Epidermal melanocyte (primary cell): ENCODE results near the gene AHCTF1.
"Not testable (repeated sequence)": the region's sequence is repeated elsewhere in the genome, so short reads cannot be mapped to it uniquely, and the experiment has no call there.

ENCODE experiments used
- DNase-seq: peaks from one replicate; pipeline ENCODE4 v3.0.0; 2011; ENCODE audit warnings: low spot score; ENCODE audit not compliant: insufficient read length

The AHCTF1 gene

DNA sequence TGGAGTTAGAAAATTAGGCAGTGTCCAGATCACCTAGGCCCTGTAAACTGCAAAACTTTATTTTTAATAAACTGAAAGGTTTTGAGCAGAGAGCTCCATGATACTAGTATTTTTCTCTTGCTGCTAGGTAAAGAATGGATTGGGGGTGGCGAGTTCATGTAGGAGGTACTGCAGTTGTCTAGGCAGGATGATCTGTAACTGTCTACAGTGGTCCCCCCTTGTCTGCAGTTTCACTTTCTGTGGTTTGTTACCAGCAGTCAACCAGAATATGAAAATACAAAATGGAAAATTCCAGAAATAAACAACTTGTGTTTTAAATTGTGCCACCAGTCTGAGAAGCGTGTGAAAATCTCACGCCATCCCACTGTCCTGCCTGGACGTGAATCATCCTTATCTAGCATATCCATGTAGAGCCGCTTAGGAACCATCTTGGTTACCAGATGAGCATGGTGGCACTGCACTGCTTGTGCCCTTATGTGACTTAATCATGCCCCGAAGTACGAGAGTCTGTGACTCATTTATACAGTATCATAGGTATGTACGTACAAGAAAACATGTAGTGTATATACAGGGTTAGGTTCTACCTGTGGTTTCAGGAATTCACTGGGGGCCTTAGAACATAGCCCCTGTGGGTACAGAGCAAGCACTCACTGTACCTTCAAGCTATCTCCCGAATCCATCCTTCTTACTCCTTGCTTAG, 94.2 kb downstream of the AHCTF1 start:
- DNase-seq = no peak

DNA sequence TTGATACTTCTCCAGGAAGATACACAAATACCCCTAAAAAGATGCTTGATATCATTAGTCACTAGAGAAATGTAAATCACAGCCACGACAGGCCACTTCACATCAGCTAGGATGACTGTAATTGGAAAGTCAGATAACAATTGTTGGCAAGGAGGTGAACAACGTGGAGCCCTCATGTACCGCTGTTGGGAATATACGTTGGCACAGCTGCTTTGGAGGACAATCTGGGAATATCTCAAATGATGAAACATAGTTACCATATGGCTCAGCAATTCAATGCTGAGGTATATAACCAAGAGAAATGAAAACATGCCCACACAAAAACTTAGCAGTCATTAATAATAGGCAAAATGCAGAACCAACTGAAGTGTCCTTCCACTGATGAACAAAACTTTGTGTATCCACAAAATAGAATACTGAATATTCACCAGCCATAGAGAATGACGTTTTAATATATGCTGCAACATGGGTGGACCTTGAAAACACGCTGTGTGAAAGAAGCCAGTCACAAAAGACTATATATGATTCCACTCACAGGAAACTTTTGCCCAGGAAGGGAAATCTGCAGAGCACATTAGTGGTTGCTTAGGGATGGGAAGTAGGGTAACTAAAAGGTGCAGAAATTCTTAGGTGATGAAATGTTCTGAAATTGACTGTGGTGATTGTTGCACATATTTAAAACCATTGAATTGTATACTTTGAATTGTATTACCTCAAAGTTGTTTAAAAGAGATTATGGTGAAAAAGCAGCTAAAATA, 95.4 kb downstream of the AHCTF1 start:
- no peak for DNase-seq

DNA sequence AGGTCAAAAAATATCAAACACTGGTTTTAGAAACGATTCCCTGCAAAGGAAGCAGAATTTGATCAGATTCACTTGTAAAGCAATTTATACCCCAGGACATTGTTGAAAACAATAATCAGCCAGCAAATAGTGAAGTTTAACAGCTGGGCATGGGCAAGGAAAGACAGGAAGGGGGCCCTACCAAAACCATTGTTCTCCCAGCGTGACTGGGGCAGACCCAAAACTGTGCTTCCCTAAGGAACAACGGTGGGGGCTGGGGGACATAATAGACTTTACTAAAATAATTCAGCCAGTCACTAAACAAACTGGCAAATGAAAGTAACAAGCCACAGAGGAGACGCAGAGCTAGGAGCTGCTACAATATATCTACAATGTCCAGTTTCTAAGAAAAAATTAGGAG, 100.2 kb downstream of the AHCTF1 start:
- no peak for DNase-seq

DNA sequence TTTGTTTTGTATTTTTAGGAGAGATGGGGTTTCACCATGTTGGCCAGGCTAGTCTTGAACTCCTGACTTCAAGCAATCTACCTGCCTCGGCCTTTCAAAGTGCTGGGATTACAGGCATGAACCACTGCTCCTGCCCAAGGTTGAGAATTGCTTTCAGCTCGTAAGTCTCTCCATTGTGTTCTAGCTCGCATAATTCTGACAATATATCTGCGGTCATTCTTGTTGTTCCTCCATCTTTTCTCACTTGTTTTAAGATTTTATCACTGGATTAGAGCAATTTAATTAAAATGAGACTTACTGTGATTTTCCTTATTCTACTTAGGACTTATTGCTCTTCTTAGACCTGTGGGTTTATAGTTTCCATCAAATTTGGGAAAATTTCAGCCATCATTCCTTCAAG, 102.9 kb downstream of the AHCTF1 start:
- DNase-seq = no peak

DNA sequence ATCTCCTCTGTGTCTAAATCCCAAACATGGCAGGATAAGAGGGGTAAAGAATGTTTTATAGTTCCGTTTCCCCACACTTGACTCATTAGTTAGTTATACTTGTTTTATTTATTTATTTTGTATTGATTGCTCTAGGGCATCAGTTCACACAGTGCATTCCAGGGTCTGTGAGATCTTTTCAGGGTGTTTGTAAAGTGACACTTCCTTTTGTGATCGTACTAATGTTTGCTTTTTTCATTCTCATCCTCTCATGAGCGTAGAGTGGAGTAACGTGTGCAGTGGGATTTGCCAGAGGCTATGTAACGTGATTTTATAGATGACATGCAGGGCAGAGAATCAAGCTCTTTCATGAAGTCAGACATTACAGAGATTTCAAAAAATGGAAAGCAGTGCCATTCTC, 104.4 kb downstream of the AHCTF1 start:
- DNase-seq = no peak

DNA sequence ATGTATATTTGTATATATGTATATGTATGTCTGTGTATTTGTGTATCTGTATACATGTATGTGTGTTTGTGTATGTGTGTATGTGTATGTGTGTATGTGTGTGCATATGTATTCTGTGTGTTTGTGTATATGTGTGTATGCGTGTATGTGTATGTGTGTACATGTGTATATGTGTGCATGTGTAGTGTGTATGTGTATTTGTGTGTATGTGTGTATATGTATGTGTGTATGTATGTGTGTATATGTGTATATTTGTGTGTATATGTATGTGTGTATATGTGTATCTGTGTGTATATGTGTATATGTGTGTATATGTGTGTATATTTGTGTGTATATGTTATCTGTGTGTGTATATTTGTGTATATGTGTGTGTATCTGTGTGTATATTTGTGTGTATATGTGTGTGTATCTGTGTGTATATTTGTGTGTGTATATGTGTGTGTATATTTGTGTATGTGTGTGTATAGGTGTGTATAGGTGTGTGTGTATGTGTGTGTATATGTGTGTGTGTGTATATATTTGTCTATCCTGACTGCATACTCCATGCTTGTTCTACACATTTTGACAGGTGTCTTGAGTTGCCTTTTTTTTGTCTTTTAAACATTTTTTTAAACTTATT, 106.1 kb downstream of the AHCTF1 start:
- DNase-seq = no peak

DNA sequence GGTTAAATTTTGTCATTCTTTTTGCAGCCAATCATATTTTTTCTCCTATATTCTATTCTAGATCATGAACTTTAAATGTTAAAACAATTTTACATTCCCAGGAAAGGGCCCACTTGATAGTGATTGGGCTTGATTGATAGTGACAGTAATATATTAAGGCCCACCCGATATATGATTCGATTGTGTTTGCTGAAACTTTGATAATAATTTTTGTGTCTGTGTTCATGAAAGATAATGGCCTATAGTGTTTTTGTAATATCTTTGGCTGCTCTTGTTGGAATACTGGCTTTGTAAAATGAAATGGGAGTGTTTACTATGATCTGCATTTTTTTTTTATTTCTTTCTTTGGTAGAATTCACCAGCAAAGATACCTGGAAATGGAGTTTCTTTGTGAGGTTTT, 107.2 kb downstream of the AHCTF1 start:
- no peak for DNase-seq

DNA sequence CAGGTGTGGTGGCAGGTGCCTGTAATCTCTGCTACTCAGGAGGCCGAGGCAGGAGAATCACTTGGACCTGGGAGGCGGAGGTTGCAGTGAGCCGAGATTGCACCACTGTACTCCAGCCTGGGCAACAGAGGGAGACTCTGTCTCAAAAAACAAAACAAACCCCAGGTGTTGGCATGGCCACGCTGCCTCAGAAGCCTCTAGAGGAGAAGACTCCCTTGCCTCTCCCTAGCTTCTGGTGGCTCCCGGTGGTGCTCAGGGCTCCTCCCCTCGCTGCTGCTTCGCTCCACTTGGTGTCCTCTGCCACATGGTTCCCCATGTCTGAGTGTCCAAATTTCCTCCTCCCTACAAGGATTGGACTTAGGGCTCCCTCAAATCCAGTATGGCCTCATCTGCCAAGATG, 109.6 kb downstream of the AHCTF1 start:
- not testable (repeated sequence) for DNase-seq

DNA sequence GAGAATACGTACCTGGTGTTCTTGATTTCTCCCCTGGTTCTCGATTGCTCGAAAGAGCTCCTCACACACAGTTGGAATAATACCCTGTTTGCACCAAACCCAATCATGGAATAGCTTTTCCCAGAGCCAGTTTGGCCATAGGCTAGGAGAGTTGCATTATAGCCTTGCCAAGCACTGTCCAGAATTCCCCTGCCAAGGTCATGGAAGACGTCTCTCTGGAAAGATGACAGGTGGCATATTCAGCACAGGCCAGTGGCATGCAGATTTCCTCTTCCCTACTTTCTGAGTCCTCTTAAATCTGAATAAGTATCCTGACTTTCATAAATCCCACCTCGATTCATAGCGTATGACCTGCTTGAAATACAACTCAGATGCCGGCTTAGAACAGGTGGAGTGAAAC, 111.1 kb downstream of the AHCTF1 start:
- no peak for DNase-seq

DNA sequence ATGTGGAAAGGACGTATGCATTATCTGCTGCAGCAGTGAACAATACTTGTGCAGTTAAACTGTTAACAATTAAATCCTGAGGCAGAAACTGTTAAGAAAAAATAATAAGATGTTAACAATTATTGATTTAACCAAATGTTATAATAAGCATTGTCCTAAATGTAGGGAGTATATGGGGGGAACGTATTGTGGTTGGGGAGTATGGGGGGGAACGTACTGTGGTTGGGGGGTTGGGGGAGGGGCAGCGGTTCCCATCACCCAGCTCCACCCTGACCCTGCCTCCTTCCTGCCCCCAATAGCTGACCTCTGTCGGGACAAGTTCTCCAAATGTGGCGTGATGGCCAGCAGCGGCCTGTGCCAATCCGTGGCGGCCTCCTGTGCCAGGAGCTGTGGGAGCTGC, 114.0 kb downstream of the AHCTF1 start:
- not testable (repeated sequence) for DNase-seq

DNA sequence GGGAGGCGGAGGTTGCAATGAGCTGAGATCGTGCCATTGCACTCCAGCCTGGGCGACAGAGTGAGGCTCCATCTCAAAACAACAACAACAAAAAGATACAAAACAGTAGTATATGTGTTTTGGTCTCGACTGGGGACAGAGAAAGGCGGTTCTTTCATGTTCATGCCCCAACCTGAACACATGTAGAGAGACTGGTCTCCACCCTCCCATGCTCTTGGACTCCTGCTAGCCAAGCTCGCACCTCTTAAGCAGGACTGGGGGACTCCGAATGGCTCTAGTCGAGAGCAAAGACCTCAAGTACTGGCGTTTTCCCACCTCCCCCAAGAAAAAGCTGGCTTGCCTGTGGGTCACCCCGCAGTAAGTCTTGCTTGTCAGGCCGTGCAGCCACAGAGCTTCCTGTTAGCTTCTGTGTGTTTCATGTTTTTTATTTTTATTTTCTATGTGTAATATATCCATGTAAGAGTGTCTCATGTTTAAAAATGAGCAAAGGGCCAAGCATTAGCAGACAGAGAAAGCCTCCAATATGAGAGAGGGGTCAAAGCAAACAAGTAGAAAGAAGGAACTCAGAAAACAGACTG, 116.0 kb downstream of the AHCTF1 start:
- DNase-seq = no peak

DNA sequence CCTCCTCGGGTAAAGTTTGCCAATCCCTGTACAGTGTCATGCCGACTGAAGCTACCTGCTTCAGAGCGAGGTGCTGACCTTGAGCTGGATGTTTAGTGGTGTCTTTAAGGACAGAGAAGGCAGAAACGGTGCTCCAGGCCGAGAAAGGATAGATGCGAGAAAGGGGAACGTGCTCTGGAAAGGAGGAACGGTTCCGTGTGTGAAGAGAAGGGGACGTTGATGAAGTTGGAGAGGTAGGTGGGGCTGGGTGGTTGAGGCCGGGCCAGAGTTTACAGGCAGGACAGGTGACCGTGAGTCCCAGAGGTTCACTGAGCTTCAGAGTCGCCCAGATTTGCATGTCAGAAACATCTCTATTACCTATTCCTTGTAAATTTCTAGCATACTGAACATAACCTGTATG, 116.9 kb downstream of the AHCTF1 start:
- DNase-seq = no peak

DNA sequence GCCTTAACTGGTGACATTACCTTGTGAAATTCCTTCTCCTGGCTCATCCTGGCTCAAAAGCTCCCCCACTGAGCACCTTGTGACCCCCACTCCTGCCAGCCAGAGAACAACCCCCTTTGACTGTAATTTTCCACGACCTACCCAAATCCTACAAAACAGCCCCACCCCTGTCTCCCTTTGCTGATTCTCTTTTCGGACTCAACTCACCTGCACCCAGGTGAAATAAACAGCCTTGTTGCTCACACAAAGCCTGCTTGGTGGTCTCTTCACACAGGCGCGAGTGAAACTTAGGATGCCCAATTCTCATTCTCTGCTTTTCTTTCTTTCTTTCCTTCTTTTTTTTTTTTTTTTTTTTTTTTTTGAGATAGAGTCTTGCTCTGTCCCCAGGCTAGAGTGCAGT, 118.4 kb downstream of the AHCTF1 start:
- not testable (repeated sequence) for DNase-seq

DNA sequence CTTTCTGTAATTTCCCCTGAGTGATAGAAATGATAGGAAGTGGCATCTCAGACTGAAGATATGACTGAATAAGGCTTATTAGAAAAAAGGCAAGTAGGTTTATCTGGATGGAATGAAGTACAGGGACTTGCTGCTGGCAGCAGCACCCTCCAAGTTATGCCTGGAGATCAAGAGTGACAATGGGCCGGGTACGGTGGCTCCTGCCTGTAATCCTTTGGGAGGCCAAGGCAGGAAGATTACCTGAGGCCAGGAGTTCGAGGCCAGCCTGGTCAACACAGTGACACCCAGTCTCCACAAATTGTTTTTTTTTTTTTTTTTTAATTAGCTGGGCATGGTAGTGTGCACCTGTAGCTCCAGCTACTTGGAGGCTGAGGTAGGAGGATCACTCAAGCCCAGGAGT, 119.8 kb downstream of the AHCTF1 start:
- DNase-seq = no peak

DNA sequence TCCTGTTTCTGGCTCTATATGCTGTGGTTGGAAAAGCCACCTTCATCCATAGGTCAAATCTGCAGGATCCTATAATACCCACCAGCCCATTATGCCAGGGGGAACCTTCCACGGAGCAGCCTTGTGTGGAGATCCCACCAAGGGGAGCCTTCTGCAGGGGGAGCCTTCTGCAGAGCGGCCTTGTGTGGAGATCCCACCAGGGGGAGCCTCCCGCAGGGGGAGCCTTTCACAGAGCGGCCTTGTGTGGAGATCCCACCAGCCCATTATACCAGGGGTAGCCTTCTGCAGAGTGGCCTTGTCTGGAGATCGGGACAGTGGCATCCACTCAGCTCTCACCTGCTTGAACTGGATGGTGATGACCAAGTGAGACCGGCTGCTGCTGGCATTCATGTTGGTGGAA, 122.3 kb downstream of the AHCTF1 start:
- no peak for DNase-seq

DNA sequence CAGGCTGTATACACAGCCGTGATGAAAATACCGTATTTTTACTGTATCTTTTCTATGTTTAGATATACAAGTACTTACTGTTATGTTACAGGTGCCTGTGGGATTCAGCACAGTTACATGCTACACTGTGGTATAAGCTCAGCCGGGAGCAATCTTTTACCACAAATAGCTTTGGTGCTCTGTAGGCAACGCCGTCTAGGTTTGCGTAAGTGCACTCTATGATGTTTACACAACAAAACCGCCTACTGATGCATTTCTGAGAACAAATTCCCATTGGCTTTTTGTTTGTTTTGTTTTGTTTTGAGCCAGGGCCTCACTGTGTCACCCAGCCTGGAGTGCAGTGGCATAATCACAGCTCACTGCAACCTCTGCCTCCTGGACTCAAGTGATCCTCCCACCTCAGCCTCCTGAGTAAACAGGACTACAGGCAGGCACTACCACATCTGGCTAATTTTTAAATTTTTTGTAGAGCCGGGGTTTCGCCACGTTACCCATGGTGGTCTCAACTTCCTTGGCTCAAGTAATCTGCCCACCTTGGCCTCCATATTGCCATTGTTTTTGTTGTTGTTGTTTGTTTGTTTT, 126.5 kb downstream of the AHCTF1 start:
- no peak for DNase-seq

DNA sequence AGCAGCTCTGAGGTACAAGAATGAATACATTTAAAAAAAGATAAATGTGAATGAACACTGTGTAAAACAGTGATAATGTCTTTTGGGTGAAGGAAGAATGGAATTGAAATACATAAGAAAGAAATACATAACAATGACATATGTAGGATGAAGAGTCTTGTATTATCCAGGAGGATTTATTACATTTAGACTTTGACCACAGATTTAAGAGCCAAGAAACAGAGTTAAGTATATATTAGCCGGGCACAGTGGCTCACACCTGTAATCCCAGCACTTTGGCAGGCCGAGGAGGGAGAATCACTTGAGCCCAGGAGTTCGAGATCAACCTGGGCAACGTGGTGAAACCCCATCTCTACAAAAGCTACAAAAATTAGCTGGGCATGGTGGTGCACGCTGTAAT, 127.9 kb downstream of the AHCTF1 start:
- no peak for DNase-seq

DNA sequence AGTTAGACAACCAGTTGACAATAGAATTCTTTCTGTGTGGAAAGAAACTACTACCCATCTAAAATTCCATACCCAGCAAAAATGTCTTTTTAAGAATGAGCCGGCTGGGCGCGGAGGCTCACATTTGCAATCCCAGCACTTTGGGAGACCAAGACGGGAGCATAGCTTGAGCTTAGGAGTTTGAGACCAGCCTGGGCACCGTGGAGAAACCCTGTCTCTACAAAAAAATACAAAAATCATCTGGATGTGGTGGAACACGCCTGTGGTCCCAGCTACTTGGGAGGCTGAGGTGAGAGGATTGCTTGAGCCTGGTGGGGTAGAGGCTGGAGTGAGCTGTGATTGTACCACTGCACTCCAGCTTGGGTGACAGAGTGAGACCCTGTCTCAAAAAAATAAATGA, 128.4 kb downstream of the AHCTF1 start:
- DNase-seq = no peak

DNA sequence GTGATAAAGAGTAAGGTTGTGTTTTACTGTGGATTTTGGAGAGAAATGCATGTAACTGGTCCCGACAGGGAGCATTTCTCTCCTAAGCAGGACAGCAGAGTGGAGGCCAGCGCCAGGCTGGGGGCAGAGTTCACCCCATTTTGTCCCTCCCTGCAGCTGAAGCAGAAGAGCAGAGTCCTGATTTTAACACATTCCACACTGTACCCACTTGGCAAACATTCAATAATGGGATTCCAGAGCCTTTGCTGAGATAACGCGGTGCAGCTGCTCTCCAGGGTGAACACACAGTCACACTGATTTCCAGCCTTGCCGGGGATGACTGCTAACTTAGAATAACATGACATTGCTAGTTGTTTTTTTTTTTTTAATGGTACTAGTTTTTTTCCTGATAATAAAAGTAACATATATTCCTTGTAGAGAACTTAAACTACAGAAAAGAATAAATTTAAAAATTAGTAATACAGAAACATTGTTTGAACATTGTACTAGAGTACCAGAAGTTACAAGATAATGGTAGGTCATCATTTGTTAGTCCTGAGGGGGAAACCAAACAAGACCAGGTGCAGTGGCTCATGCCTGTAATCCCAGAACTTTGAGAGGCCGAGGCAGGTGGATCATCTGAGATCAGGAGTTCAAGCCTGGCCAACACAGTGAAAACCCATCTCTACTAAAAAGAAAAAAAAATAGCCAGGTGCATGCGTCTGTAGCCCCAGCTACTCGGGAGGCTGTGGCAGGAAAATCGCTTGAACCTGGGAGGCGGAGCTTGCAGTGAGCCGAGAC, 130.3 kb downstream of the AHCTF1 start:
- no peak for DNase-seq

DNA sequence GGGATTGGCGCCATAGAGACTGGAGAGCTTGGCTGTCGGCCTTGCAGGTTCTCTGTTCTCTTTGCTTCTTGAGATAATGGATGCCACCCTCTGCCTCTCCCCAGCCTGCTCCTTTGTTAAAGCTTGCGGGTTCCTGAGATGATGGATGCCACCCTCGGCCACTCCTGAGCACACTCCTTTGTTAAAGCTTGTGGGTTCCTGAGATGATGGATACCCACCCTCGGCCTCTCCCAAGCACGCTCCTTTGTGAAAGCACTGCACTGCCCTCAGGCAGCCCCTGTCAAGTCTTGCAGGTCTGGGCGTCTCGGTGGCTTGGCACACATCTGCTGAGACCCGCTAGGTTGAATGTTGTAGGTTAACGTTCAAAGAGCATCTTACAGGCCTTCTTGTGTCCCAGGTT, 131.0 kb downstream of the AHCTF1 start:
- no peak for DNase-seq

DNA sequence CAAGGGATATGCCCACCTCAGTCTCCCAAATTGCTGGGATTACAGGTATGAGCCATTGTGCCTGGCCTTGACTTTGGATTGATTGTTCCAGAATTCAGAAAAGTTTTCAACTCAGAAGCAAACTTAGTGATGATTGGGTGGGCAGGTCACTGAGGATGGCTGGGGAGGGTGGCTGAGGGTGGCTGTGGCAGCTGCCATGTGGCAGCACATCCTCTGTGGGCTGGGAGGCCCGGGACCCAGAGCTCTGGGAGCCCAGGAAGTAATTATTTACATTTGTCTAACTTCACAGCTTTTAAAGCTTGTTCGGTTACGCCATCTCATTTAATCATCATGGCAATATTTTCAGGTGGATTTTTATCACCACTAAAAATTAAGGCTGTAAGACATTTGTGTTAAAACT, 131.4 kb downstream of the AHCTF1 start:
- DNase-seq = no peak
